Measurements from ENCODE around the gene LRWD1. TPM values are rescaled to one million over a fixed set of nuclear protein-coding genes. Genes with fewer than 3 reads are reported as not detected.
A peak's percentile ranks its signal among the peaks of the same experiment; 100 is the strongest.
"Not testable (repeated sequence)": the region's sequence is repeated elsewhere in the genome, so short reads cannot be mapped to it uniquely, and the experiment has no call there.

The LRWD1 gene
- total RNA-seq, 1 experiment from 2014 or later: 39.5 TPM

GRCh38 chr7:102497308-102497707, 32.5 kb downstream of the LRWD1 start:
- H3K4me1 ChIP-seq (ENCODE audit: control insufficient read depth in 1 of 2, insufficient read depth in 2 of 2, low read length in 2 of 2); H3K36me3 ChIP-seq (ENCODE audit: control insufficient read depth in 1 of 2, insufficient read depth in 2 of 2, low read length in 2 of 2); POLR2A ChIA-PET; H3K79me2 ChIP-seq (ENCODE audit: insufficient read depth, low read length); H3K27me3 ChIP-seq (ENCODE audit: insufficient read depth, low read length); intact Hi-C loops (cut with micrococcal nuclease); H3K9me3 ChIP-seq (ENCODE audit: control insufficient read depth in 1 of 2, insufficient read depth in 1 of 2, low read depth in 1 of 2, low read length in 2 of 2); H3K9me2 ChIP-seq (ENCODE audit: insufficient read depth); H3K4me2 ChIP-seq (ENCODE audit: low read length); BruUV-seq (replicated peaks); ATAC-seq; H3K4me3 ChIP-seq (replicated peaks in 1 of 2; ENCODE audit: low read depth in 1 of 2, low read length in 2 of 2); DNase-seq (ENCODE audit: low read depth, low spot score); CTCF ChIA-PET; H2AFZ ChIP-seq (ENCODE audit: low read depth, low read length, poor library complexity, severe bottlenecking); H4K20me1 ChIP-seq (ENCODE audit: insufficient read depth); H3K9ac ChIP-seq (ENCODE audit: low read length); H3K27ac ChIP-seq (ENCODE audit: low read depth, low read length); RAD21 ChIA-PET (ENCODE audit: low non-redundant PET in 1 of 2, low total read pairs in 2 of 2, uncharacterized antibody in 2 of 2, unreplicated experiment in 2 of 2): not testable (repeated sequence)

GRCh38 chr7:102498321-102498720, 33.5 kb downstream of the LRWD1 start:
- H3K27me3 ChIP-seq (ENCODE audit: insufficient read depth, low read length); H3K27ac ChIP-seq (ENCODE audit: low read depth, low read length); H3K36me3 ChIP-seq (ENCODE audit: control insufficient read depth in 1 of 2, insufficient read depth in 2 of 2, low read length in 2 of 2); H3K4me1 ChIP-seq (ENCODE audit: control insufficient read depth in 1 of 2, insufficient read depth in 2 of 2, low read length in 2 of 2); H3K9me3 ChIP-seq (ENCODE audit: control insufficient read depth in 1 of 2, insufficient read depth in 1 of 2, low read depth in 1 of 2, low read length in 2 of 2); H3K9me2 ChIP-seq (ENCODE audit: insufficient read depth); H2AFZ ChIP-seq (ENCODE audit: low read depth, low read length, poor library complexity, severe bottlenecking); intact Hi-C loops (cut with micrococcal nuclease); POLR2A ChIA-PET; DNase-seq (ENCODE audit: low read depth, low spot score); RAD21 ChIA-PET (ENCODE audit: low non-redundant PET in 1 of 2, low total read pairs in 2 of 2, uncharacterized antibody in 2 of 2, unreplicated experiment in 2 of 2); BruUV-seq (replicated peaks); H3K4me2 ChIP-seq (ENCODE audit: low read length); ATAC-seq; H4K20me1 ChIP-seq (ENCODE audit: insufficient read depth); CTCF ChIA-PET; H3K4me3 ChIP-seq (replicated peaks in 1 of 2; ENCODE audit: low read depth in 1 of 2, low read length in 2 of 2); H3K79me2 ChIP-seq (ENCODE audit: insufficient read depth, low read length); H3K9ac ChIP-seq (ENCODE audit: low read length): not testable (repeated sequence)

- H3K9ac ChIP-seq (ENCODE audit: low read length); H3K9me3 ChIP-seq (ENCODE audit: control insufficient read depth in 1 of 2, insufficient read depth in 1 of 2, low read depth in 1 of 2, low read length in 2 of 2); H4K20me1 ChIP-seq (ENCODE audit: insufficient read depth); DNase-seq (ENCODE audit: low read depth, low spot score); H3K4me3 ChIP-seq (replicated peaks in 1 of 2; ENCODE audit: low read depth in 1 of 2, low read length in 2 of 2); H3K4me2 ChIP-seq (ENCODE audit: low read length); RAD21 ChIA-PET (ENCODE audit: low non-redundant PET in 1 of 2, low total read pairs in 2 of 2, uncharacterized antibody in 2 of 2, unreplicated experiment in 2 of 2); H3K36me3 ChIP-seq (ENCODE audit: control insufficient read depth in 1 of 2, insufficient read depth in 2 of 2, low read length in 2 of 2); H3K79me2 ChIP-seq (ENCODE audit: insufficient read depth, low read length); POLR2A ChIA-PET; H3K4me1 ChIP-seq (ENCODE audit: control insufficient read depth in 1 of 2, insufficient read depth in 2 of 2, low read length in 2 of 2); H2AFZ ChIP-seq (ENCODE audit: low read depth, low read length, poor library complexity, severe bottlenecking); ATAC-seq; H3K27me3 ChIP-seq (ENCODE audit: insufficient read depth, low read length); H3K27ac ChIP-seq (ENCODE audit: low read depth, low read length); CTCF ChIA-PET; H3K9me2 ChIP-seq (ENCODE audit: insufficient read depth); intact Hi-C loops (cut with micrococcal nuclease); BruUV-seq (replicated peaks): not testable (repeated sequence)
Observed at GRCh38 chr7:102503141-102503540, 38.4 kb downstream of the LRWD1 start.

GRCh38 chr7:102505298-102506185, 40.8 kb downstream of the LRWD1 start:
- POLR2A ChIA-PET; H3K27me3 ChIP-seq (ENCODE audit: insufficient read depth, low read length); H3K4me3 ChIP-seq (replicated peaks in 1 of 2; ENCODE audit: low read depth in 1 of 2, low read length in 2 of 2); CTCF ChIA-PET; RAD21 ChIA-PET (ENCODE audit: low non-redundant PET in 1 of 2, low total read pairs in 2 of 2, uncharacterized antibody in 2 of 2, unreplicated experiment in 2 of 2); H3K9me2 ChIP-seq (ENCODE audit: insufficient read depth); H3K4me1 ChIP-seq (ENCODE audit: control insufficient read depth in 1 of 2, insufficient read depth in 2 of 2, low read length in 2 of 2); H3K9me3 ChIP-seq (ENCODE audit: control insufficient read depth in 1 of 2, insufficient read depth in 1 of 2, low read depth in 1 of 2, low read length in 2 of 2); H4K20me1 ChIP-seq (ENCODE audit: insufficient read depth); H2AFZ ChIP-seq (ENCODE audit: low read depth, low read length, poor library complexity, severe bottlenecking); H3K36me3 ChIP-seq (ENCODE audit: control insufficient read depth in 1 of 2, insufficient read depth in 2 of 2, low read length in 2 of 2); intact Hi-C loops (cut with micrococcal nuclease); H3K9ac ChIP-seq (ENCODE audit: low read length); H3K79me2 ChIP-seq (ENCODE audit: insufficient read depth, low read length); DNase-seq (ENCODE audit: low read depth, low spot score): not testable (repeated sequence)
- peak overlapping the region; percentile 41 for H3K4me2 ChIP-seq (ENCODE audit: low read length)
- peak; percentile 91 for ATAC-seq
- BruUV-seq (replicated peaks): TSS peak; percentile 88
- H3K27ac ChIP-seq (ENCODE audit: low read depth, low read length): peak overlapping the region; percentile 50

Measured in HCT116 (cell line).